DMS 273 treated with DMSO at 0.1 percent for 48 hours (cell line): Measurements from ENCODE around the gene KRTAP9-7.
"Not testable (repeated sequence)": the region's sequence is repeated elsewhere in the genome, so short reads cannot be mapped to it uniquely, and the experiment has no call there.

ENCODE experiments used
- DNase-seq: peaks from one replicate; lab custom pipeline; 2025; lab: John Stamatoyannopoulos, UW

KRTAP9-7 gene

GRCh38 chr17:41275648-41276190 lies at the start of gene KRTAP9-7:
Gene KRTAP9-7 (plus strand): TSS chr17:41275698. CDS start chr17:41275698, 0 bp downstream.
- DNase-seq: not testable (repeated sequence)

GRCh38 chr17:41226051-41226450 lies 49.4 kb upstream of the KRTAP9-7 start:
- DNase-seq: no peak

- not testable (repeated sequence) for DNase-seq
Measured at GRCh38 chr17:41226598-41227095, 48.9 kb upstream of the KRTAP9-7 start, which contains the start of gene KRTAP9-2. Gene KRTAP9-2 (plus strand): TSS chr17:41226648. CDS start chr17:41226655, 7 bp downstream.

GRCh38 chr17:41230094-41230493 lies 45.4 kb upstream of the KRTAP9-7 start:
- DNase-seq: no peak

- no peak for DNase-seq
Measured at GRCh38 chr17:41231731-41232130, 43.8 kb upstream of the KRTAP9-7 start.

GRCh38 chr17:41232399-41233105 lies 42.9 kb upstream of the KRTAP9-7 start, which contains the start of gene KRTAP9-3:
Gene KRTAP9-3 (plus strand): TSS chr17:41232449. CDS start chr17:41232502, 53 bp downstream.
- DNase-seq: not testable (repeated sequence)

GRCh38 chr17:41237116-41237515 lies 38.4 kb upstream of the KRTAP9-7 start:
- not testable (repeated sequence) for DNase-seq

- not testable (repeated sequence) for DNase-seq
Measured at GRCh38 chr17:41237949-41238437, 37.5 kb upstream of the KRTAP9-7 start, which contains the start of gene KRTAP9-8. Gene KRTAP9-8 (plus strand): TSS chr17:41237999. CDS start chr17:41238052, 53 bp downstream.

- DNase-seq: not testable (repeated sequence)
Measured at GRCh38 chr17:41246995-41247787, 28.3 kb upstream of the KRTAP9-7 start.

- DNase-seq: not testable (repeated sequence)
Measured at GRCh38 chr17:41249637-41250240, 25.8 kb upstream of the KRTAP9-7 start, which contains the start of gene KRTAP9-4. Gene KRTAP9-4 (plus strand): TSS chr17:41249687. CDS start chr17:41249721, 34 bp downstream.

- no peak for DNase-seq
Measured at GRCh38 chr17:41251261-41251660, 24.2 kb upstream of the KRTAP9-7 start.

GRCh38 chr17:41254861-41255260 lies 20.6 kb upstream of the KRTAP9-7 start:
- DNase-seq: no peak

- not testable (repeated sequence) for DNase-seq
Measured at GRCh38 chr17:41255381-41256290, 19.9 kb upstream of the KRTAP9-7 start, which contains the start of gene KRTAP9-9. Gene KRTAP9-9 (plus strand): TSS chr17:41255384.

- DNase-seq: no peak
Measured at GRCh38 chr17:41256291-41256685, 19.2 kb upstream of the KRTAP9-7 start.

GRCh38 chr17:41258406-41258805 lies 17.1 kb upstream of the KRTAP9-7 start:
- DNase-seq: no peak

- no peak for DNase-seq
Measured at GRCh38 chr17:41263212-41263611, 12.3 kb upstream of the KRTAP9-7 start.

GRCh38 chr17:41264599-41264998 lies 10.9 kb upstream of the KRTAP9-7 start:
- DNase-seq: no peak

- no peak for DNase-seq
Measured at GRCh38 chr17:41265078-41265477, 10.4 kb upstream of the KRTAP9-7 start, which contains the start of gene KRTAP9-6. Gene KRTAP9-6 (plus strand): TSS chr17:41265378. CDS start chr17:41265378, 0 bp downstream.

GRCh38 chr17:41267711-41268110 lies 7.8 kb upstream of the KRTAP9-7 start:
- DNase-seq: no peak

- not testable (repeated sequence) for DNase-seq
Measured at GRCh38 chr17:41271323-41271722, 4.2 kb upstream of the KRTAP9-7 start.
